ENCODE results near the gene ENPP6. TPM values are rescaled to one million over a fixed set of nuclear protein-coding genes. Genes with fewer than 3 reads are reported as not detected.

Gene ENPP6
- total RNA-seq, 1 donor from 2014 or later: not detected

DNA sequence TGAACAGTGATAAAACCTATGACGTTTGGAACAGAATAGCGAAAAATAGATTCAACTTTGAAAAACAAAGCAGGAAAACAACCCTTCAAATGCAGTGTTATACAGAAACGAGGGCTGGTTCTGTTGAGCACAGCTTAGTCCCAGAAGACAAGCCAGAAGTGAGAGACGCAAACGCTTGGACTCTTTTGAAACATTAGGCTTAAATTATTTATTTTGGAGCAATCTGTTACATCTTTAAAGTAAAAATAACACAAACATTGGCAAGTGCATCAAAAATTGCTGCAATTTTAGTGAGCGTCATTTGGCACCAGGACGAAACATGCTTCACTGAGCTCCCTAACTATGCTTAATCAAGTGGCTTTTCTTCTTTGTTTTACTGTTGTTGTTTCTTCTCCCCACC, 63.5 kb downstream of the ENPP6 start:
- Histone ChIP-seq H3K9me3 (replicated peaks) (no peaks in the 10 kb centered on the region), H3K4me3 (no peak overlapping the region), H3K4me1 (peaks cover 30% of the 10 kb centered on the region), H3K27ac (replicated peaks) (no peak overlapping the region), H3K36me3 (no peaks in the 10 kb centered on the region), H3K27me3 (ENCODE audit: low read depth) (no peaks in the 10 kb centered on the region)
- intact Hi-C loops (cut with micrococcal nuclease): no loop called here
- no peak for DNase-seq
- TF ChIP-seq, protein P1, sequence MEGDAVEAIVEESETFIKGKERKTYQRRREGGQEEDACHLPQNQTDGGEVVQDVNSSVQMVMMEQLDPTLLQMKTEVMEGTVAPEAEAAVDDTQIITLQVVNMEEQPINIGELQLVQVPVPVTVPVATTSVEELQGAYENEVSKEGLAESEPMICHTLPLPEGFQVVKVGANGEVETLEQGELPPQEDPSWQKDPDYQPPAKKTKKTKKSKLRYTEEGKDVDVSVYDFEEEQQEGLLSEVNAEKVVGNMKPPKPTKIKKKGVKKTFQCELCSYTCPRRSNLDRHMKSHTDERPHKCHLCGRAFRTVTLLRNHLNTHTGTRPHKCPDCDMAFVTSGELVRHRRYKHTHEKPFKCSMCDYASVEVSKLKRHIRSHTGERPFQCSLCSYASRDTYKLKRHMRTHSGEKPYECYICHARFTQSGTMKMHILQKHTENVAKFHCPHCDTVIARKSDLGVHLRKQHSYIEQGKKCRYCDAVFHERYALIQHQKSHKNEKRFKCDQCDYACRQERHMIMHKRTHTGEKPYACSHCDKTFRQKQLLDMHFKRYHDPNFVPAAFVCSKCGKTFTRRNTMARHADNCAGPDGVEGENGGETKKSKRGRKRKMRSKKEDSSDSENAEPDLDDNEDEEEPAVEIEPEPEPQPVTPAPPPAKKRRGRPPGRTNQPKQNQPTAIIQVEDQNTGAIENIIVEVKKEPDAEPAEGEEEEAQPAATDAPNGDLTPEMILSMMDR (IDR thresholded peaks at IDR 0.05; ENCODE audit: borderline replicate concordance): no peak

DNA sequence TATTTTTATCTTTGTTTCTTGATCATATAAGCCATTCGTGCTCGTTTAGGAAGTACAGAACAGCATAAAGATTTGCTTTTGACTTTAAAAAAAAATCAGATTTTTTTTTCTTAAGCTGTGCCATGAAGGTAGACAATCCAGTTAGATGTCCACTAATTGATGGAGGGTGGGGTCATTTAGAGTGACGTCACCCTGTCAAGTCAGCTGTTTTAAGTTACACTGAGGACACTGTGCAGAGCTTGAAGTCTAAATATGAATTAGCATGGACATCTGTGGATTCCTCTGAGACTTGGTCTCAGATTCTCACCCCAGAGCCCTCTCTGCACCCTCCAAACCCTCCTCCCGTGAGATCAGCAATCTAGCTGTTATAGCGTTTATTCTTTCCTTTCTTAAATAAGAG, 63.9 kb downstream of the ENPP6 start:
- Histone ChIP-seq H3K4me1 (peaks cover 30% of the 10 kb centered on the region), H3K36me3 (no peaks in the 10 kb centered on the region), H3K9me3 (replicated peaks) (no peaks in the 10 kb centered on the region), H3K4me3 (no peak overlapping the region), H3K27ac (replicated peaks) (no peak overlapping the region), H3K27me3 (ENCODE audit: low read depth) (no peaks in the 10 kb centered on the region)
- TF ChIP-seq, protein P1 (IDR thresholded peaks at IDR 0.05; ENCODE audit: borderline replicate concordance): no peak
- intact Hi-C loops (cut with micrococcal nuclease): no loop called here
- no peak for DNase-seq

DNA sequence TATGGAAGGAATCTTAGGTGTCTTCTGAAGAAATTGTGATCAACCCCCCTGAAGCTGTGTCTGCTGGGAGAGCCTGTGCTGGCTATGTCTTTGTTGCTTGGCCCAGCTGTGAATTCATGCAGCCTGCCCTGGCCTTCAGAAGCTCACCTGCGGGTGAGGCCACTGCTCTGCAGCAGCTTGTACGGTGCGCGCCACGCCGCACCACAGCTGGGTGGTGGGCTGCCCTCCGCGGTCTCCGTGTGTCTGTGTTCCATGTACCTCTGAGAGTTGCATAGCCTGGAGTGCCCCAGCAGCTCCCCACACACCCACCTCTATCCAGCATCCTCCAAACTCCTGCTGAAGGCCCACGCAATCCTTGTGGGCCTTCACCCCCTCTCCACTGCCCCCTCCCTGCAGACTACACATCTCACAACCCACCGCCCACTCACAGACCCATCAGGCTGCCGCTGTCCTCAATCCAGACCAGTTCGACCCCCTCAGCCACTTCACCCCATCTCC, 65.6 kb downstream of the ENPP6 start:
- no peaks in the 10 kb centered on the region for H3K27me3 ChIP-seq (ENCODE audit: low read depth)
- H3K27ac ChIP-seq (replicated peaks): no peak overlapping the region
- H3K9me3 ChIP-seq (replicated peaks): no peaks in the 10 kb centered on the region
- intact Hi-C loops (cut with micrococcal nuclease): no loop called here
- H3K4me1 ChIP-seq: peaks cover 22% of the 10 kb centered on the region
- TF ChIP-seq, protein P1 (IDR thresholded peaks at IDR 0.05; ENCODE audit: borderline replicate concordance): no peak
- no peaks in the 10 kb centered on the region for H3K36me3 ChIP-seq
- H3K4me3 ChIP-seq: no peak overlapping the region
- DNase-seq: no peak

DNA sequence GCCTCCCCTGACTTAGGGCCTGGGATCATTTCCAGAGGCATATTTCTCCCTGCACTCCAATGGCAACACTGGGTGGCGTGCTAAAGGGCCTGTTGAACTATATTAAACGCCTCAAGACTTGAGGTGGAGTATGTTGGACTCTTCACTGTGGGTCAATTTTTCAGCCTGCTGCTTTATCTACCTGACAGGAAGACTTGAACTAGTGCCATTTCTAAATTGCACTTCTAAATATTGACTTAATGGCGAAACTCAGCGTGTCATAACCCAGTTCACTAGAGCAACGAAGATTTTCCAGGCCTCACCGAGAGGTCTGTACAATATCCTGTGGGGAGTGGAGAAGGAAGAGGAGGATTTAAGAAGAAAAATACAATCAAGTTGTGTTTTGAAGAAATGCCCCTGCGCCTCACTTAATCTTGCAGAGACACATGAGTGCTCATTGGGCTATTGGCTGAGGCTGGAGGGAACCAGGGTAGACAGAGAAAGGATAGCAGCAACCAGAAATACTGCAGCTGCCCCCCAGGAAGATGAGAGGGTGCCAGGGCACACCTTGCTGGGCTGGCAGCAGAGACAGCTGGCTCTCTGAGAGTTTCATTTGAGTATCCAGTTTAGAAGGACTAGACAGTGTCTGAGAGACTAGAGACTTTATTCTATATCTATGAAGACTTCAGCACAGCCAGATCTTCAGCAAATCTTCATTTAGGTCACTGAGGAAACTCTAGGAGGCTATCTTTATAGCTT, 67.4 kb downstream of the ENPP6 start:
- intact Hi-C loops (cut with micrococcal nuclease): no loop called here
- no peak overlapping the region for H3K27ac ChIP-seq (replicated peaks)

DNA sequence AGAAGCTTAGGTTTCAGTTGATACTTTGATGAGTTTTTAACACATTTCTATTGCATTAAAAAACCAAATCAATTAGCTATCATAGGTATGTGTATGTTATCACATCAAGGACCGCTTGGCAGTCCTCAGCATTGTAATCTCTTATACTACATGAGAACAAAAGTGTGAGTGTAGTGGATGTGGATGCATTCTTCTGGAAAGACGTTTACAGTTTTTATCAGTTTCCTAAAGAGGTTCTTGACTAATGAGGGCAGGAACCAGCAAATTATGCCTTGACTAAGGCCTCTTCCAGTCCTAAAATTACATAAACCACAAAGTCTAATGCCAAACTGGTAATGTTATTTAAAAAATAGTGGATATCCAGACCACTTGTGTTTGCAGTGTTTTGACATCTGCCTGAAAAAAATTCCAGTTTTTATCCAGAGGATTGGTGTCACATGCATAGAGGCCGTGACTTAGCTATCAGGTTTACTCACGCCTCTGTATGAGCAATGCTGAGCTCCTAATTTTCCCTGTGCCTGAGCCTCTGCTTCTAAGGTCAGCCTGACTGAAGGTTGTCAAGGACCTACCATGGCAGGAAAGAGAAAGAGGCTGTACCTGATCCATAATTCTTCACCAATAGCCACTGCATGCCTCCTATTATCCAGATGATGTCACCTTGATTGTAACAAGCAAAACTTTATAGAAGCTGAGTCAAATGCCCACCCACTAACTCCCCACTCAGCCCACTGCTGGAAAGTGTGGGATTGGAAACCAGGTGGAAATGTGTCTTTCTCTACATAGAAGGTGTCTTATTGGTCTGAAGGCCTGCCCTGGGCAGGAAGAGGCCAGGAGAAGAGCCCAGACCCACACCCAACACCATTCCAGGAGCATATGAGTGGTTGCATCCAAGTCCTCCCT, 68.7 kb downstream of the ENPP6 start:
- H3K4me1 ChIP-seq: peaks cover 3% of the 10 kb centered on the region
- no peak for DNase-seq
- no peak overlapping the region for H3K4me3 ChIP-seq
- TF ChIP-seq, protein P1 (IDR thresholded peaks at IDR 0.05; ENCODE audit: borderline replicate concordance): no peak
- intact Hi-C loops (cut with micrococcal nuclease): no loop called here
- no peaks in the 10 kb centered on the region for H3K36me3 ChIP-seq
- no peak overlapping the region for H3K27ac ChIP-seq (replicated peaks)
- H3K9me3 ChIP-seq (replicated peaks): no peaks in the 10 kb centered on the region
- H3K27me3 ChIP-seq (ENCODE audit: low read depth): no peaks in the 10 kb centered on the region

More for the DNA sequence above, 67.4 kb downstream of the ENPP6 start:
- TF ChIP-seq, protein P1 (IDR thresholded peaks at IDR 0.05; ENCODE audit: borderline replicate concordance): no peak
- Histone ChIP-seq H3K36me3 (no peaks in the 10 kb centered on the region), H3K27me3 (ENCODE audit: low read depth) (no peaks in the 10 kb centered on the region), H3K9me3 (replicated peaks) (no peaks in the 10 kb centered on the region), H3K4me3 (no peak overlapping the region), H3K4me1 (peaks cover 4% of the 10 kb centered on the region)
- no peak for DNase-seq
